ENCODE results near the gene DPP4. TPM values are rescaled to one million over a fixed set of nuclear protein-coding genes. Genes with fewer than 3 reads are reported as not detected.

The DPP4 gene
- total and polyA plus RNA-seq, 2 of the 4 experiments (the other 2 are of a cell fraction), result 13.2 to 19.0 TPM

- H2AK5ac ChIP-seq (ENCODE audit: low read depth, low read length), result no peak overlapping the region
- no peak overlapping the region for H2BK120ac ChIP-seq (ENCODE audit: low read depth, low read length)
- H2AK9ac ChIP-seq (replicated peaks; ENCODE audit: low read depth, low read length, poor library complexity), result no peak overlapping the region
- no peaks in the 10 kb centered on the region for H3K79me1 ChIP-seq (ENCODE audit: low read depth in 1 of 2, low read length in 2 of 2)
- peaks cover 6% of the 10 kb centered on the region; the same call in 1 of the 2 replicates for H3K36me3 ChIP-seq (ENCODE audit: control insufficient read depth, insufficient read depth, low read length)
- H3K56ac ChIP-seq (ENCODE audit: extremely low read depth, insufficient read depth, low read length), result no peak overlapping the region
- H3K27me3 ChIP-seq (ENCODE audit: control insufficient read depth, insufficient read depth, low read length), result no peaks in the 10 kb centered on the region
- H4K8ac ChIP-seq (ENCODE audit: low read depth in 2 of 2, low read length in 2 of 2), result no peak overlapping the region
- H3K4ac ChIP-seq (ENCODE audit: low read depth, low read length), result no peak overlapping the region
- intact Hi-C loops (cut with micrococcal nuclease), result loop anchor here (5.0 kb wide), 1 partner anchor 293 kb away; no protein-coding TSS in a partner anchor
- dilution Hi-C loops (cut with HindIII; ENCODE audit: low sequenced_read_pairs, unreplicated experiment), result no loop called here
- H2BK5ac ChIP-seq (ENCODE audit: low read depth, low read length, poor library complexity, severe bottlenecking), result no peak overlapping the region
- peaks cover 3% of the 10 kb centered on the region; the same call in 1 of the 2 replicates for H3K9me1 ChIP-seq (ENCODE audit: insufficient read depth, low read length)
- H3K4me3 ChIP-seq (ENCODE audit: insufficient read depth, low read depth, low read length), result no peak overlapping the region
- BruUV-seq (replicated peaks), result no TSS peak
- in situ Hi-C loops (cut with MboI; ENCODE audit: low sequenced_read_pairs), result loop anchor here (10.0 kb wide), 1 partner anchor 115 kb away; no protein-coding TSS in a partner anchor
- no peak overlapping the region for H3K27ac ChIP-seq (ENCODE audit: insufficient read depth, low read length)
- ChIA-PET POLR2A (ENCODE audit: unreplicated experiment) (no interaction called here), CTCF (no interaction called here)
- no peak overlapping the region for H2BK15ac ChIP-seq (ENCODE audit: low read depth, low read length)
- H3K23ac ChIP-seq (ENCODE audit: low read depth, low read length), result no peak overlapping the region
- H2AFZ ChIP-seq (replicated peaks; ENCODE audit: low read length, poor library complexity), result no peak overlapping the region
- no peak overlapping the region for H4K5ac ChIP-seq (ENCODE audit: low read depth, low read length)
- no peak overlapping the region for H3K14ac ChIP-seq (replicated peaks; ENCODE audit: low read depth, low read length)
- WGBS, 2 experiments (ENCODE audit: extremely low coverage in 2 of 2, insufficient read length in 1 of 2), result no CpG with 5 or more reads among the region's 2 CpGs
- peaks cover 2% of the 10 kb centered on the region; the same call in 1 of the 2 replicates for H3K4me1 ChIP-seq (ENCODE audit: control insufficient read depth, insufficient read depth, low read length)
- DNase-seq (no peak), ATAC-seq (ENCODE audit: low read depth) (no peak)
- no peak for TF ChIP-seq RCOR1 (IDR thresholded peaks at IDR 0.05; ENCODE audit: insufficient replicate concordance, low read length)
- H4K91ac ChIP-seq (ENCODE audit: insufficient read depth, low read depth, low read length), result no peak overlapping the region
- H4K20me1 ChIP-seq (ENCODE audit: insufficient read depth, low read length), result no peaks in the 10 kb centered on the region
- no peaks in the 10 kb centered on the region for H3K9me3 ChIP-seq (ENCODE audit: control insufficient read depth, insufficient read depth, low read length)
- no peak overlapping the region for H2BK20ac ChIP-seq (ENCODE audit: low read depth, low read length)
- no peak overlapping the region for H3K4me2 ChIP-seq (ENCODE audit: low read depth, low read length)
- no peak overlapping the region for H3K18ac ChIP-seq (ENCODE audit: low read depth, low read length)
- H3K9ac ChIP-seq (ENCODE audit: low read depth, low read length), result no peak overlapping the region
These were observed 64.5 kb downstream of the DPP4 start for GRCh38 chr2:162009543-162009942.
